Subcutaneous abdominal adipose tissue (tissue), 5 donors: ENCODE results near the gene MEIS2.

Experiments used
- H3K27ac ChIP-seq: one replicate; pipeline ENCODE4 v1.7.0; 2013; ENCODE audit warnings: low read depth, mild to moderate bottlenecking, inconsistent platforms, low read length, moderate library complexity
- H3K27me3 ChIP-seq, 5 donors: one replicate each; pipeline ENCODE4 v1.7.0; 2013; ENCODE audit warnings: low read length in 5 of 5, inconsistent platforms in 1 of 5; ENCODE audit not compliant: control insufficient read depth in 5 of 5, insufficient read depth in 4 of 5
- H3K36me3 ChIP-seq, 5 donors: one replicate each; pipeline ENCODE4 v1.7.0; 2013; ENCODE audit warnings: low read length in 5 of 5; ENCODE audit not compliant: control insufficient read depth in 5 of 5, insufficient read depth in 5 of 5
- H3K4me1 ChIP-seq, 5 donors: one replicate each; pipeline ENCODE4 v1.7.0; 2013; ENCODE audit warnings: low read length in 5 of 5, mild to moderate bottlenecking in 3 of 5, moderate library complexity in 1 of 5; ENCODE audit not compliant: control insufficient read depth in 5 of 5, insufficient read depth in 5 of 5
- H3K4me3 ChIP-seq, 5 donors: one replicate each; pipeline ENCODE4 v1.7.0; 2013; ENCODE audit warnings: low read length in 5 of 5, low read depth in 1 of 5
- H3K9ac ChIP-seq, 5 donors: one replicate each; pipeline ENCODE4 v1.7.0; 2013; ENCODE audit warnings: low read length in 5 of 5, mild to moderate bottlenecking in 4 of 5, moderate library complexity in 3 of 5
- H3K9me3 ChIP-seq, 5 donors: one replicate each; pipeline ENCODE4 v1.7.0; 2013; ENCODE audit warnings: low read length in 5 of 5; ENCODE audit not compliant: control insufficient read depth in 5 of 5
- donor health status: healthy.
- donor health status: healthy.
- donor health status: healthy.
- donor health status: healthy.
- donor health status: healthy.

MEIS2 gene

DNA sequence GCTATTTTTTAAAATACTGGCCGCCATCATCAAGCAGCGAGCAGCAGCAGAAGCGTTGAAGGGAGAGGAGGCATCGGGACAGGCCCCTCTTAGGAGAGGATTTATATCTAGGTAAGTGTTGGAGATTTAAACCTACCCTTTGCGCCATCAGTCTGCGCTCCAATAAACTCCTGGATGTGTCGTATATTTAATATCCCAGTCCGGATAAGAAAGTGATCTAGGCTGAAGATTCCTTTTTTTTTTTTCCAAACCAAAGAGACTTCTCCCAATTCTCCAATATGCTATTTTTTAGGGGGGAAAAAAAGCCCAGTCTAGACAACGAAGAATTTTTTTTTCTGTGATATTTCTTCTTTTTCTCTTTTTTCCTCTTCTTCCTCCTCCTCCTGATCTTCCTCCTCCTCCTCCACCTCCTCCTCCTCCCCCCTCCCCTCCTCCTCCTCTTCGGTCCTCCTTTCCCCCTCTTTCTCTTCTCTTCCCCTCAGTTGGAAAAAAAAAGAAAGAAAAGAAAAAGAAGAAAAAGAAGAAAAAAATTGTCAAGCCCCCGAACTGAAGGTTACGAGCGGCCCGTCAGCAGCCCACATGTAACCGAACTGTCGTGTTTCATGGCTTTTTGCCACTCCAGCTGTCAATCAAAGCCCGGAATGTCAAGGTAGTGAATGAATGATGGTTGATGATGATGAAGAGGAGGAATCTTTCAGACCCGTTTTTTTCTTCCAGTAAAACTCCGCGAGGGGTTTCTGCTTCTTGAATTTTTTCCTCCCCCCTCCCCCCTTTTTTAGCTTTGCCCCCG is 835 bp downstream of the MEIS2 start:
- H3K36me3 ChIP-seq = no peaks in the 10 kb centered on the region
- peak overlapping the region; percentile 78 to 89 (median 86) for H3K4me3 ChIP-seq
- H3K27me3 ChIP-seq = peaks cover 0 to 44% (median 18%) of the 10 kb centered on the region in 5 donors
- peaks cover 0 to 66% (median 63%) of the 10 kb centered on the region in 5 donors for H3K4me1 ChIP-seq
- no peaks in the 10 kb centered on the region for H3K9me3 ChIP-seq
- peak overlapping the region; percentile 84 for H3K27ac ChIP-seq
- H3K9ac ChIP-seq = peak overlapping the region; percentile 56 to 91 (median 62)

DNA sequence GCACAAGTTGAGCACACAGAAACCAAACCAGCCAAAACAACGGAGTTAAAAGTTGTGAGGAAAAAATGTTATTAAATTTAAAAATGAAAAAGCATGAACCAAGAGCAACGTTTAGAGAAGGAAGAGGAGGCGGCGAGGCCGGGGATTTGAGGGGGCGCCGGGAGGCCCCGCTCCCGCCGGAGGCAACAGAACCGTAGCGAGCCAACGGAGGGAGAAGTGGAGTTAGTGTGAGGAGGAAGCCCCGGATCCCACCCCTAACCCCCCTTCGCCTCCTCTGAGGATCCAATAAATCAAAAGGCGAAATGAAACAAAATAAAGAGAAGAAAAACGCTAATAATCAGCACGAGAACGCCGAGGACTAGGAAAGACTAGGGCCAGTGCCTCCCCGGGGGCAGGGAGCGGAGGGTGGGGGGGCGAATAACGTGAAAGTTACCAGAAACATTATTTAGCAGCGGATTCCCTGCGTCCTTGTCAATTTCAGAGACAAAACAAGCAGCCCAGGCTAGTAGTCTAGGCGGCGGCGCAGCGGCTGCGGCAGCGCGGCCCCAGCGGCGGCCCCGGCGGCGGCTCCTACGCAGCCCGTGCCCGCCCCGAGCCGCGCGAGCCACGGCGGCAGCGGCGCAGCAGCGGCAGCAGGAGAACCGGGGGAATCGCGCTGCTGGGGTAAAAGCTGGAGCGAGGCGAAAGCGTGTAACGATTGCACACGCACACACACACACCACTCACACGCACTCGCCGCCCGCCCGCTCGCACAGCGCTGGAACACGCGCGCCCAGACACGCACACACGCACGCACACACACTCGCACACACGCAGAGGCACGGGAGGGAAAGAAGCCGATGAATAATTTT is 1.7 kb downstream of the MEIS2 start:
- H3K9me3 ChIP-seq = no peaks in the 10 kb centered on the region
- peak overlapping the region; percentile 78 to 89 (median 86) for H3K4me3 ChIP-seq
- H3K4me1 ChIP-seq = peaks cover 0 to 70% (median 68%) of the 10 kb centered on the region in 5 donors
- peaks cover 0 to 37% (median 14%) of the 10 kb centered on the region in 5 donors for H3K27me3 ChIP-seq
- H3K36me3 ChIP-seq = no peaks in the 10 kb centered on the region
- peak overlapping the region; percentile 84 for H3K27ac ChIP-seq
- peak overlapping the region in 4 of 5 donors; percentile 35 to 91 (median 70) for H3K9ac ChIP-seq

DNA sequence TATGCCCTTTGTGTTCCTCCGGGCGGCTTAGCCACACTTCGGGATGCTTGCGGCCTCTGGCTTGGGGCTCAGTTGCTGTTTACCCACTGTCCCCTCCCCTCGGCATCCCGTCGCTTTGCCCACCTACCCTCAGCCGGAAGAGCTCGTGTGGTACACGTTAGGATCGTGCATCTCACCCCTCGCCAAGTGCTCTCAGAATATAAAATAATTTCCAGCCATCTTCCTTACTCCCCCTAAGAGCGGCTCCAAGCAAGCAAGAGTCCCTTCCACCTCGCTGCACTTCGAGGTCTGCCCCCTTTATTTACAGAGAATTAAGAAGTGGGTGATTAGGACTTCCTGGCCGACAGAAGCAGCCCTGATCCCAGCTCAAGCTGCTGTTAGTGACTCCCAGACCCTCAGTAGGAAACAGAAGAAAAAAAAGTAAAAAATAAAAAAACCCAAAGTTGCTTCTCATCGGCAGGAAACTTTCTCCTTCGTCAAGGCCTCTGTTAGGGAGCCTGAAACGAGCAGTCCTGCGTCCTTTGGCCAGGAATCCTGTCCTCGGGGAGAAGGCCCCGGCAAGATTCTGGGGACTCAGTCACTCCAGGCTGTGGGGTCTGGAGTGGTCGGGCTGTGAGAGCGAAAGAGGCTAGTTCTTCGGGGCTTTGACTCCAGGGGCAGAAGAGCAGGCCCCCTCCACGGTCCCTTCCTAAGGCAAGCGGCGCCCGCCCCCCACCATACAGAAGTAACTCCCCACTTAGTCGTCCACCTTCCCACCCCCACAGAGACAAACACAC is 3.0 kb downstream of the MEIS2 start:
- Histone ChIP-seq H3K4me1 (peaks cover 0 to 71% (median 69%) of the 10 kb centered on the region in 5 donors), H3K4me3 (peak overlapping the region; percentile 72 to 87 (median 80)), H3K9ac (peak overlapping the region; percentile 22 to 91 (median 63)), H3K9me3 (no peaks in the 10 kb centered on the region), H3K27me3 (peaks cover 0 to 28% (median 14%) of the 10 kb centered on the region in 5 donors), H3K36me3 (peaks cover 0 to 4% (median 0%) of the 10 kb centered on the region in 5 donors), H3K27ac (peak overlapping the region; percentile 69)

DNA sequence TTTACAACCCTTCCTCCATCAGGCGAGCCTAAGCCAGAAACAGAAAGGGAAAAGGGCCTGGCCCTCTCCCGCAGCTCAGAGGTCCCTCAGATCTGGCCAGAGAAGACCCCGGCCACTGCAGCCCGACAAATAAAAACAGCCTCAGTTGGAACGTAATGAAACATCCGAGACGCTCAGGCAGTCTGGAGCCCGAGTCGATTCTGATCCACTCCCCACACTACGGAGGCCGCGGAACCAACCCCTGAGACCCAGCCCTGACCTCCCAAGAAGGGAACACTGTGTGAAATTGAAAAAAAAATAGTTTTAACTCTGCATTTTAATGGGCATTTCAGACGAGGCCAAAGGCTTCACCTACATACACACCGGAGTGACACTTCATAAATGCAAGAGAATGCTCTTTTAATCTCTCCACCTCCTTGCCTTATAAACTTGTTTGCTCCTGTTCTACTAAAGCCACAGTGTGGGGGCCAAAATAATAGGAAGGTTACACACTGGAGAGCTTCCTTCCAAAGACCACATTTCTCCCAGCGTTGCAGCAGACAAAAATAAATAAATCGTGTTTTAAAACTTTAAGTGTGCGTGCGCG is 3.7 kb downstream of the MEIS2 start:
- Histone ChIP-seq H3K9ac (peak overlapping the region in 3 of 5 donors; percentile 41 to 91 (median 63)), H3K4me3 (peak overlapping the region; percentile 72 to 87 (median 80)), H3K9me3 (no peaks in the 10 kb centered on the region), H3K27ac (peak overlapping the region; percentile 69), H3K27me3 (peaks cover 0 to 28% (median 12%) of the 10 kb centered on the region in 5 donors), H3K4me1 (peaks cover 0 to 67% (median 64%) of the 10 kb centered on the region in 5 donors), H3K36me3 (peaks cover 0 to 4% (median 0%) of the 10 kb centered on the region in 5 donors)

DNA sequence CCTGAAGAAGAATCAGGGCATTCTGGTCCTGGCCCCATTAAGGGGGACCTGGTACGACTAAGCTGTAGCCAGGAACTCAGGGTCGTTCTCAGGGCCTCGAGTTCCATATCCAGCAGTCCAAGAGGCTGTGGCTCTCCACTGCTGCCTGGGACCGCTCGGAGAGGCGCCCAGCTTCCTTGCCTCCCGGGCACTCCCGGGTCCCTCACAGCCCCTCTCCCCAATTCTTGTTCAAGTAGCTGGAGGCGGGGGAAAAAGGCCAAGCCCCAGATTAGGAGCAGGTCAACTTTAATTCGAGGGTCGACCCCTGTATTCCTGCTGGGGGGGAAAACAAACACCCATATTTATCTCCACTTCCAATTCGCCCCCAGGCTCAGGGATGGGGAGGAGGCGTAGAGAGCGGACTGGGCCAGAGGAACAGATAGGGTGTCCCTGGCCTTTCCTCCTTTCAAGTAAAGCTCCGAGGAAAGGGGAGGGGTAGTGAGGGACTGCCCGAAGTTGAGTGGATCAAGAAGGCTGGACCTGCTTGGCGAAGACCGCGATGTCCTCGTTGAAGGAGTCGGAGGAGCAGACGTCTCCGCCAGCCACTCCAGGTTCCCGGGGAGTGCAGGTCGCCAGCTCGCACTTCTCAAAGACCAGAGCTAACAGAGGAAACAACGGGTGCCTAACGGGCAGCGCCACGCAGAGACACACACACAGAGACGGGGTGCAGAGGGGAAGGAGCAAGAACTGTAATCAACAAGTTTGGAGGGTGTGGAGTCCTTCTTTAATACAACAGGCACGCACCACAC is 4.4 kb downstream of the MEIS2 start:
- peaks cover 0 to 60% (median 58%) of the 10 kb centered on the region in 5 donors for H3K4me1 ChIP-seq
- peak overlapping the region; percentile 72 to 87 (median 80) for H3K4me3 ChIP-seq
- H3K36me3 ChIP-seq = peaks cover 0 to 9% (median 0%) of the 10 kb centered on the region in 5 donors
- H3K9me3 ChIP-seq = no peaks in the 10 kb centered on the region
- peaks cover 0 to 28% (median 12%) of the 10 kb centered on the region in 5 donors for H3K27me3 ChIP-seq
- H3K9ac ChIP-seq = peak overlapping the region in 2 of 5 donors; percentile 41 to 91
- H3K27ac ChIP-seq = peak overlapping the region; percentile 69

DNA sequence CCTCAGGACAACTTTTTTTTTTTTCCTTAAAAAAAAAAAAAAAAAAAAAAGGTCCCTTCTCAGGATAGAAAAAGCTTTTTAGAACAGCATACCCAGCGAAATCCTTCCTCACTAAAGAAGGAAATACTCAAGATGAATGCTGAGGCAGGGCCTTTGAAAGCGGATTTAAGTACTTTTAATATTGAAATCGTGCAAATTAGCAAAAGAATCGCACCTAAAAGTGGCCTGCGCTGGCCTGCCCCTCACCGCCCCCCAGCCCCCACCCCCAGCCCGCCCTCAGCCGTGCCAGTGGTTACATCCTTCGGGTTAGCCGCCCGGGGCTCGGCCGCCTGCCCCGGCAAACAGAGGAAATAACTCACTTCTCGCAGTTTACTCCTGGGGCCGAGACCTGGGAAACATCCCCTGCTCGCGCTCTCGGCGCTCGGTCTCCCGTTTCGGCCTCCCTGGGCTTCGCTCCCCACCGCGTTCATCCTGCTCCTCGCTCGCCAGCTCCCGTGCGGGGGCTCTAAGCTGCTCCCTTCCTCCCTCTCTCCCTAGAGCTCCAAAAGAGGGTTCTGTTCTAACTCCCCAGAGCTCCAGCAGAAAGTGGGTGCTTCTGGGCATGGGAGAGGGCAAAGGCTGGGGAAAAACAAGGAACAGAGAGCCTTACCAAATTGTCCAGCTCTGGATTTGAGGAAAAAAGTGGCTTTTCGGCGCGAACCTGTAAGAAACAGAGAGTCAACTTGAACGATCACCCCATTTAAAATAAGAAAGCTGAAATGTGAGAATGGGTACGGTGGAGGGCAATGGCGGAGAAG is 5.2 kb downstream of the MEIS2 start:
- Histone ChIP-seq H3K36me3 (peaks cover 0 to 9% (median 0%) of the 10 kb centered on the region in 5 donors), H3K27me3 (peaks cover 0 to 28% (median 12%) of the 10 kb centered on the region in 5 donors), H3K9ac (peak overlapping the region in 4 of 5 donors; percentile 8 to 91 (median 22)), H3K27ac (peak overlapping the region; percentile 69), H3K9me3 (no peaks in the 10 kb centered on the region), H3K4me1 (peaks cover 0 to 61% (median 54%) of the 10 kb centered on the region in 5 donors), H3K4me3 (peak overlapping the region; percentile 13 to 87 (median 80))

DNA sequence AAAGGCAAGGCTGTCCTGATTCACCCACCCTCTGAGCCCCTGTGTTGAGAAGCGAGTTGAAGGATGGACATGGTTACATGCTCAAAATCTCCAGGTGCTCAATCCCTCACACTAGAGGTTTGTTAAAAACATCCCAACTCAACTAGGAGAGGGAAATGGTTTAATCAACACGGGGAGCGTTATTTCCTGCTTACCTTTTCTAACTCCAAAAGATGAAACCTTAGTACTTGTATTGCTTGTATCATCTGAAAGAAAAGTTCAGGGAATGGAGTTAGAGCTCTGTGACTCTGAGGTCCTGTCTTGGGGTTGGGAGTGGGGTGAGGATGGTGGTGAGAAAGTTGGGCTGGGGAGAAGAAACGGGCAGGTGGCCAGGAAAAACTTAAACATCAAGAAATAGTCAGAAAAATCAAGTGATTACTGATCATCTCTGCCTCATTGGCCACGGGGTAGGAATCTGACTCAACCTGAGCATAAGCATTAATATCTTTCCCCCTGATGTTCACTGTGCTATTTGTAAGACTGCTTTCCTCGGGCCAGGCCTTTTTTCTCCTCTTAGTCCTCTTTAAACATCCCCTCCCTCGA is 5.9 kb downstream of the MEIS2 start:
- Histone ChIP-seq H3K9me3 (no peaks in the 10 kb centered on the region), H3K9ac (peak overlapping the region in 2 of 5 donors; percentile 20 to 35), H3K4me3 (peak overlapping the region in 1 of 5 donors; percentile 20), H3K27ac (peak overlapping the region; percentile 10), H3K27me3 (peaks cover 0 to 28% (median 12%) of the 10 kb centered on the region in 5 donors), H3K4me1 (peaks cover 0 to 55% (median 49%) of the 10 kb centered on the region in 5 donors), H3K36me3 (peaks cover 0 to 9% (median 0%) of the 10 kb centered on the region in 5 donors)
